NCI-H2227 treated with DMSO at 0.1 percent for 48 hours (cell line): ENCODE results near the gene SKAP1.
"Not testable (repeated sequence)": the region's sequence is repeated elsewhere in the genome, so short reads cannot be mapped to it uniquely, and the experiment has no call there.

Source experiments
- DNase-seq: peaks from one replicate; lab custom pipeline; 2025; lab: John Stamatoyannopoulos, UW

The SKAP1 gene

GRCh38 chr17:48328457-48328856 is 101.6 kb downstream of the SKAP1 start:
- no peak for DNase-seq

GRCh38 chr17:48326310-48326709 is 103.7 kb downstream of the SKAP1 start:
- DNase-seq, result no peak

GRCh38 chr17:48322060-48322459 is 108.0 kb downstream of the SKAP1 start:
- no peak for DNase-seq

- no peak for DNase-seq
Measured at GRCh38 chr17:48317732-48318131, 112.3 kb downstream of the SKAP1 start.

- no peak for DNase-seq
Measured at GRCh38 chr17:48314716-48315115, 115.3 kb downstream of the SKAP1 start.

- DNase-seq, result no peak
Measured at GRCh38 chr17:48313096-48313755, 116.8 kb downstream of the SKAP1 start.

GRCh38 chr17:48311324-48311723 is 118.7 kb downstream of the SKAP1 start:
- DNase-seq, result no peak

GRCh38 chr17:48310748-48311213 is 119.2 kb downstream of the SKAP1 start:
- peak; percentile 55 for DNase-seq

- no peak for DNase-seq
Measured at GRCh38 chr17:48308581-48308980, 121.4 kb downstream of the SKAP1 start.

- peak; percentile 47 for DNase-seq
Measured at GRCh38 chr17:48307814-48308411, 122.1 kb downstream of the SKAP1 start.

- no peak for DNase-seq
Measured at GRCh38 chr17:48307255-48307654, 122.8 kb downstream of the SKAP1 start.

- no peak for DNase-seq
Measured at GRCh38 chr17:48301002-48301401, 129.0 kb downstream of the SKAP1 start.

GRCh38 chr17:48299760-48300159 is 130.3 kb downstream of the SKAP1 start:
- DNase-seq, result no peak

GRCh38 chr17:48297825-48298224 is 132.2 kb downstream of the SKAP1 start:
- DNase-seq, result no peak

GRCh38 chr17:48296453-48296852 is 133.6 kb downstream of the SKAP1 start:
- DNase-seq, result no peak

- no peak for DNase-seq
Measured at GRCh38 chr17:48295362-48296288, 134.4 kb downstream of the SKAP1 start.

GRCh38 chr17:48294806-48295361 is 135.1 kb downstream of the SKAP1 start:
- no peak for DNase-seq

GRCh38 chr17:48294020-48294805 is 135.8 kb downstream of the SKAP1 start:
- peak; percentile 40 for DNase-seq

- peak; percentile 18 for DNase-seq
Measured at GRCh38 chr17:48293319-48294019, 136.5 kb downstream of the SKAP1 start.

- DNase-seq, result no peak
Measured at GRCh38 chr17:48290378-48290777, 139.6 kb downstream of the SKAP1 start.

GRCh38 chr17:48286917-48287316 is 143.1 kb downstream of the SKAP1 start:
- not testable (repeated sequence) for DNase-seq
